ENCODE measurements around the gene POU2F3. TPM values are rescaled to one million over a fixed set of nuclear protein-coding genes. Genes with fewer than 3 reads are reported as not detected.

The POU2F3 gene
- total and polyA plus RNA-seq, 2 experiments from 2014 or later: not detected

DNA sequence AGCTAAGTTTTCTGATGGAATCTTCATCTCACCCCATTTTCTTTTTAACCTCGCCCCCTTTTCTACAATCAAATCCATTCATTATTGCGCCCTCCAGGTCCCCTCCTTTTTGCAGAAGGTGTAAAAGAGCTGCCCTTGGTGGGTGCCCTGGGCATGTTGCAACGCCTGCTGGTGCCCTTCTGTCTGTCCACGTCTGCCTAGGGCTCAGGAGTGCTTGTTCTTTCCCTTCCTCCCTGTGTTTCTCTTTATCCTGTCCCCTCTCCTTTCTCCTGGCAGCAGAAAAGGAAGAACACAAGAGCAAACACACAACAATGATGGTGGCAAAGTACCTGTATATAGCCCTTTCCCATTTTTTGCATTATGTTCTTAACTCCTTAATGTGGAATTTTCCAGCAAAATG lies 79.0 kb downstream of the POU2F3 start:
- Histone ChIP-seq H3K9me2 (ENCODE audit: insufficient read depth) (no peaks in the 10 kb centered on the region), H3K9me3 (ENCODE audit: low read depth) (no peaks in the 10 kb centered on the region), H3K4me1 (ENCODE audit: insufficient read depth) (peaks cover 11% of the 10 kb centered on the region), H4K20me1 (ENCODE audit: insufficient read depth) (no peaks in the 10 kb centered on the region), H3K27me3 (replicated peaks; ENCODE audit: insufficient read depth) (no peaks in the 10 kb centered on the region), H3K27ac (no peak overlapping the region), H2AFZ (no peak overlapping the region), H3F3A (ENCODE audit: insufficient read depth) (no peaks in the 10 kb centered on the region; the same call in 1 of the 2 replicates), H3K79me2 (ENCODE audit: insufficient read depth) (no peaks in the 10 kb centered on the region), H3K4me2 (ENCODE audit: unreplicated experiment) (no peak overlapping the region), H3K36me3 (ENCODE audit: low read depth) (no peaks in the 10 kb centered on the region), H3K9ac (no peak overlapping the region), H3K4me3 (no peak overlapping the region)
- in situ Hi-C loops (cut with MboI): no loop called here
- no peak for TF ChIP-seq EZH2 (IDR thresholded peaks at IDR 0.05; ENCODE audit: insufficient read depth, poor library complexity, severe bottlenecking)
- no peak for TF ChIP-seq EZH2phosphoT487 (IDR thresholded peaks at IDR 0.05; ENCODE audit: insufficient read depth, low read depth)
- no peak for DNase-seq
- 76 to 86% methylated on average over 4 of the region's 4 CpGs for WGBS, 2 experiments (ENCODE audit: low coverage in 1 of 2, low lambda C conversion rate in 2 of 2, missing lambda C conversion rate in 2 of 2)

DNA sequence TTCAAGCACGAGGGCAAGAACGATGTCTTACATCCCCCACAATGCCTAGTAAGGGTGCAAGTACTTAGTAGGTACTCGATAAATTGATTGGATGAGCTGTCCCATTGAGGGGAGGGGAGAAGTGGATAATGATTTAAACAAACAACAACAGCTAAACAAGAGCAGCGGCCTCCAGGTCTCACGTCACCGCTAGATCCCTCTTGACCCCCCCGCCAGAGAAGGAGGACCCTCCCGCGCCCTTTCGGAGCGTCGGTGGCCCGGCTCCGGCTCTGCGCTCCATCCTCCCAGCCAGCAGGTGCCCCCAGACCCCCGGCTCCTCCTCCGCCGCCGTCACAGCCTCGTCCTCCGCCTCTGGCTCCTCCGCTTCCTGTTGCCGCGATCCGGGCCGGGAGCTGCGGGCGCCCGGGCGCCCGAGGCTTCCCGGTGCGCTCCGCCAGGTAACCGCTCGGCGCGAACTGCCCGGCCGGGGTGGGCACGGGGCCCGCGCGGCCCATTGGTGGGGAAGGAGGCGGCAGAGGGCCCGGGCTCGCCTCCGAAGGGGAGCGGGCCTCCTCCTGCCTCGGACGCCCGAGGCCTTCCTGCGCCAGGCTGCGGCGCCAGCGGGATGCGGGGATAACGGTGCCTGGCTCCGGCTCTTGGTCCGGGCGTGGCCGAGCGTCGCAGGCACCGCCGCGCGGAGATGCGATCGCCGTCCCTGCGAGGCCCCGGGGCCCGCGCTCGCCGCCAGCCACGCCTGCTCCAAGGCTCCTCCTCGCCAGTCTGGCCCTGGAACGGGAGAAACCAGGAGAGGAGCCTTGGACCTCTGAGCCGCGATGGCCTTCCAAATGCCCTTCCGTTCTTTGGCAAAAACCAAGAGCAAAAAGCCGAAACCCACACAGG lies 85.2 kb downstream of the POU2F3 start, which contains the start of gene TLCD5:
TSS of gene TLCD5 (plus strand) at position 368 of the 879 bp plus-strand sequence. CDS start 2,143 bp downstream, outside the sequence.
- DNase-seq: peak; percentile 83
- peaks cover 3% of the 10 kb centered on the region; the same call in 1 of the 2 replicates for H3K9me2 ChIP-seq (ENCODE audit: insufficient read depth)
- in situ Hi-C loops (cut with MboI): no loop called here
- TF ChIP-seq EZH2phosphoT487 (IDR thresholded peaks at IDR 0.05; ENCODE audit: insufficient read depth, low read depth) (no peak), EZH2 (IDR thresholded peaks at IDR 0.05; ENCODE audit: insufficient read depth, poor library complexity, severe bottlenecking) (no peak)
- 0 to 2% methylated on average over 77 to 82 of the region's 84 CpGs for WGBS, 2 experiments (ENCODE audit: low coverage in 1 of 2, low lambda C conversion rate in 2 of 2, missing lambda C conversion rate in 2 of 2)
- H3K27me3 ChIP-seq (replicated peaks; ENCODE audit: insufficient read depth): no peaks in the 10 kb centered on the region
- H3K4me2 ChIP-seq (ENCODE audit: unreplicated experiment): peak within 1 kb of the TSS; percentile 87
- H3K4me1 ChIP-seq (ENCODE audit: insufficient read depth): peaks cover 18% of the 10 kb centered on the region
- peak within 1 kb of the TSS; percentile 79 for H2AFZ ChIP-seq
- H3F3A ChIP-seq (ENCODE audit: insufficient read depth): peaks cover 33% of the 10 kb centered on the region
- H4K20me1 ChIP-seq (ENCODE audit: insufficient read depth): no peaks in the 10 kb centered on the region
- no peaks in the 10 kb centered on the region for H3K9me3 ChIP-seq (ENCODE audit: low read depth)
- H3K9ac ChIP-seq: peak within 1 kb of the TSS; percentile 86
- H3K27ac ChIP-seq: peak within 1 kb of the TSS; percentile 81
- peak within 1 kb of the TSS; percentile 84 for H3K4me3 ChIP-seq
- 0 out of 2 replicates have a peak, but pooled peaks cover 4% of the 10 kb centered on the region for H3K36me3 ChIP-seq (ENCODE audit: low read depth)
- H3K79me2 ChIP-seq (ENCODE audit: insufficient read depth): peaks cover 23% of the 10 kb centered on the region

DNA sequence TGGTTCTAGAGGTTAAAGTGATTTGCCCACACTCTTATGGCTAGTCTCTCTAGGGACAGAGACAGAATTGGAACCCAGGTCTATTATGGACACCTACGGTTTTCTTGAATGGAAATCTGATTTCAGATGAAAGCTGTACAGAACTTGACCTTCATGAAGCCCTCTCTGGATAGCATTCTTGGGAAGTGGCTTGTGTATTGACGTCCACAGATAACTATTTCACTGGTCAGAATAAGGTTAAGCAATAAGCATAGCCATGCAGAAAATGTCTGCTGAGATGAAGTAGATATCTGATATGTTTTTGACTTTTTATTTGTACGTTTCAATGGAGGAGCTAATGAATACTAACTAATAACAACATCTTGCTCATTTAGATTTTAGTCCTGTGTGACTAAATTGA lies 86.3 kb downstream of the POU2F3 start:
- peak overlapping the region; percentile 81 for H3K27ac ChIP-seq
- H3K9me3 ChIP-seq (ENCODE audit: low read depth): no peaks in the 10 kb centered on the region
- DNase-seq: peak; percentile 83
- peaks cover 3% of the 10 kb centered on the region; the same call in 1 of the 2 replicates for H3K9me2 ChIP-seq (ENCODE audit: insufficient read depth)
- peak overlapping the region; percentile 79 for H2AFZ ChIP-seq
- no peak for TF ChIP-seq EZH2phosphoT487 (IDR thresholded peaks at IDR 0.05; ENCODE audit: insufficient read depth, low read depth)
- no peak for TF ChIP-seq EZH2 (IDR thresholded peaks at IDR 0.05; ENCODE audit: insufficient read depth, poor library complexity, severe bottlenecking)
- 0 out of 2 replicates have a peak, but pooled peaks cover 5% of the 10 kb centered on the region for H3K36me3 ChIP-seq (ENCODE audit: low read depth)
- H3K4me3 ChIP-seq: peak overlapping the region; percentile 84
- peaks cover 25% of the 10 kb centered on the region for H3K4me1 ChIP-seq (ENCODE audit: insufficient read depth)
- H3K27me3 ChIP-seq (replicated peaks; ENCODE audit: insufficient read depth): no peaks in the 10 kb centered on the region
- H3K4me2 ChIP-seq (ENCODE audit: unreplicated experiment): peak overlapping the region; percentile 87
- H3K9ac ChIP-seq: peak overlapping the region; percentile 86
- H3K79me2 ChIP-seq (ENCODE audit: insufficient read depth): peaks cover 23% of the 10 kb centered on the region
- peaks cover 44% of the 10 kb centered on the region for H3F3A ChIP-seq (ENCODE audit: insufficient read depth)
- in situ Hi-C loops (cut with MboI): no loop called here
- WGBS, 2 experiments (ENCODE audit: low coverage in 1 of 2, low lambda C conversion rate in 2 of 2, missing lambda C conversion rate in 2 of 2): 22 to 33% methylated on average over 3 of the region's 3 CpGs
- H4K20me1 ChIP-seq (ENCODE audit: insufficient read depth): no peaks in the 10 kb centered on the region

- H3K9me2 ChIP-seq (ENCODE audit: insufficient read depth): peaks cover 3% of the 10 kb centered on the region; the same call in 1 of the 2 replicates
- H3K4me3 ChIP-seq: peak overlapping the region; percentile 84
- H3K4me2 ChIP-seq (ENCODE audit: unreplicated experiment): peak overlapping the region; percentile 87
- 86 to 88% methylated on average over 4 of the region's 4 CpGs for WGBS, 2 experiments (ENCODE audit: low coverage in 1 of 2, low lambda C conversion rate in 2 of 2, missing lambda C conversion rate in 2 of 2)
- H3F3A ChIP-seq (ENCODE audit: insufficient read depth): peaks cover 50% of the 10 kb centered on the region
- DNase-seq: no peak
- peak overlapping the region; percentile 81 for H3K27ac ChIP-seq
- H4K20me1 ChIP-seq (ENCODE audit: insufficient read depth): no peaks in the 10 kb centered on the region
- no peaks in the 10 kb centered on the region for H3K27me3 ChIP-seq (replicated peaks; ENCODE audit: insufficient read depth)
- H3K9me3 ChIP-seq (ENCODE audit: low read depth): no peaks in the 10 kb centered on the region
- H3K36me3 ChIP-seq (ENCODE audit: low read depth): 0 out of 2 replicates have a peak, but pooled peaks cover 5% of the 10 kb centered on the region
- in situ Hi-C loops (cut with MboI): no loop called here
- peak overlapping the region; percentile 79 for H2AFZ ChIP-seq
- peak overlapping the region; percentile 86 for H3K9ac ChIP-seq
- H3K4me1 ChIP-seq (ENCODE audit: insufficient read depth): peaks cover 30% of the 10 kb centered on the region
- TF ChIP-seq EZH2 (IDR thresholded peaks at IDR 0.05; ENCODE audit: insufficient read depth, poor library complexity, severe bottlenecking): no peak
- no peak for TF ChIP-seq EZH2phosphoT487 (IDR thresholded peaks at IDR 0.05; ENCODE audit: insufficient read depth, low read depth)
- peaks cover 23% of the 10 kb centered on the region for H3K79me2 ChIP-seq (ENCODE audit: insufficient read depth)
Observed at GRCh38 chr11:120326845-120327281, 86.9 kb downstream of the POU2F3 start.
